ENCODE measurements around the gene MYRFL.

MYRFL gene

GRCh38 chr12:69875416-69875935, 50.4 kb downstream of the MYRFL start:
- no peaks in the 10 kb centered on the region for H3K4me1 ChIP-seq (ENCODE audit: control insufficient read depth in 2 of 2, insufficient read depth in 1 of 2, low read depth in 1 of 2, low read length in 2 of 2)
- no CpG with 5 or more reads among the region's 11 CpGs for WGBS, 2 donors (ENCODE audit: extremely low coverage in 2 of 2, insufficient read length in 2 of 2, insufficient replicate concordance in 1 of 2)
- H2AFZ ChIP-seq (ENCODE audit: low read length), result no peak overlapping the region
- no peak overlapping the region for H2AK5ac ChIP-seq (ENCODE audit: low read depth, low read length)
- no peak overlapping the region for H3K4me3 ChIP-seq (ENCODE audit: low read length in 2 of 2)
- no peak overlapping the region for H3K9ac ChIP-seq (ENCODE audit: low read depth, low read length, poor library complexity)
- no peak overlapping the region for H3K4ac ChIP-seq (ENCODE audit: low read length)
- no peak overlapping the region for H3K4me2 ChIP-seq (ENCODE audit: insufficient read depth, low read length, poor library complexity, severe bottlenecking)
- no peak overlapping the region for H3K27ac ChIP-seq (replicated peaks; ENCODE audit: low read length)
- H2BK5ac ChIP-seq (ENCODE audit: low read length), result no peak overlapping the region
- no peaks in the 10 kb centered on the region for H3K36me3 ChIP-seq (replicated peaks in 1 of 2; ENCODE audit: control insufficient read depth in 2 of 2, insufficient read depth in 2 of 2, low read length in 2 of 2)
- no peaks in the 10 kb centered on the region for H3K27me3 ChIP-seq (ENCODE audit: control insufficient read depth in 3 of 3, insufficient read depth in 3 of 3, low read depth in 1 of 3, low read length in 3 of 3)
- no peak overlapping the region for H2BK12ac ChIP-seq (ENCODE audit: low read length)
- no peak overlapping the region for H4K91ac ChIP-seq (ENCODE audit: low read depth, low read length, poor library complexity)
- H2BK120ac ChIP-seq (ENCODE audit: low read depth, low read length), result no peak overlapping the region
- H3K23ac ChIP-seq (ENCODE audit: low read depth, low read length, poor library complexity), result no peak overlapping the region
- H3K14ac ChIP-seq (ENCODE audit: low read length), result no peak overlapping the region
- no peaks in the 10 kb centered on the region for H3K79me1 ChIP-seq (ENCODE audit: low read depth, low read length)
- H3K9me3 ChIP-seq (replicated peaks in 1 of 2; ENCODE audit: control insufficient read depth in 2 of 2, insufficient read depth in 1 of 2, low read depth in 1 of 2, low read length in 2 of 2), result no peaks in the 10 kb centered on the region
- DNase-seq (ENCODE audit: low spot score), result no peak
- no peak overlapping the region for H4K8ac ChIP-seq (ENCODE audit: low read depth, low read length)
- no peak overlapping the region for H3K18ac ChIP-seq (ENCODE audit: low read length)
- H2BK15ac ChIP-seq (ENCODE audit: low read length), result no peak overlapping the region

DNA sequence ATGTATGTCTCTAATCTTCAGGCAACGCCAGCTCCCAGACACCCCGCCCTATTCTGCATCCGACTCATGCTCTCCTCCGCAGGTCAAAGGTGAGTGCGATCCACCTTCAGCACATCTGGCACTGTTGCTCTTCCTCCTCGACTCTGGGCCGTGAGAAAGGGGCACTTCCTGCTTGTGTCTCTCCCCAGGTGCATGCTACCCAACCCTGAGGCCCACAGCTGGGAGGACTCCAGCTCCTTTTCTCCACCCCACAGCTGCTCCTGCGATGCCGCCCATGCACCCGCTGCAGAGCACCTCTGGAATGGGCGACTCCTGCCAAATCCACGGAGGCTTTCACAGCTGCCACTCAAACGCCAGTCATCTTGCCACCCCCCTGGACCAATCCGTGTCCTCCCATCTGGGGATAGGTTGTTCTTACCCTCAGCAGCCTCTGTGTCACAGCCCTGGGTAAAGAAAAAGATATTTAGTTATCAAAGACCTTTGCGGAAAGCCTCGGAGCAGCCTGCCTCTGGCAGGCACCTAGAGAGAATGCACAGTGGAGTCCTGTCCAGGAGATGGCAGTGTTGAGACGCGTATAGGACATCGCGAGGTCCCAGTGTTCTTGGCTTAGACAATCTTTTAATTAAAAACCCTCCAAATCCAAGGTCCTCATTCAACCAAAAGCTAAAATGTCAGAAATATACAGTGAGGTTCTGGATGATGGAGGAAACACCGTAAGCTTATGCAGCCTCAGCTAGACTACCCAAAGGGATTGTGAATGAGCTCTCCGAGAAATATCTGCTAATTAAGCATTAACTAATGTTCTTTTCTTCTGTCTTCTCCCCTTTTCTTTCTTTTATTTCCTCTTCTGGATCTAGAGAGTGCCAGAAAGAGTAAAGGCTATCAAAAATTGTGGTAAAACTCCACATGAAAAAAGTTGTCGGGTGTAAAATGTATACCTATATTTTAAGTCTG, 54.3 kb downstream of the MYRFL start:
- Histone ChIP-seq H2BK5ac (ENCODE audit: low read length) (no peak overlapping the region), H4K8ac (ENCODE audit: low read depth, low read length) (no peak overlapping the region), H3K23ac (ENCODE audit: low read depth, low read length, poor library complexity) (no peak overlapping the region), H2AK5ac (ENCODE audit: low read depth, low read length) (no peak overlapping the region), H3K79me1 (ENCODE audit: low read depth, low read length) (no peaks in the 10 kb centered on the region), H3K4ac (ENCODE audit: low read length) (no peak overlapping the region), H2AFZ (ENCODE audit: low read length) (peak overlapping the region; percentile 84), H3K4me2 (ENCODE audit: insufficient read depth, low read length, poor library complexity, severe bottlenecking) (no peak overlapping the region), H2BK12ac (ENCODE audit: low read length) (no peak overlapping the region), H3K27me3 (ENCODE audit: control insufficient read depth in 3 of 3, insufficient read depth in 3 of 3, low read depth in 1 of 3, low read length in 3 of 3) (no peaks in the 10 kb centered on the region), H3K36me3 (replicated peaks in 1 of 2; ENCODE audit: control insufficient read depth in 2 of 2, insufficient read depth in 2 of 2, low read length in 2 of 2) (no peaks in the 10 kb centered on the region), H3K9ac (ENCODE audit: low read depth, low read length, poor library complexity) (no peak overlapping the region), H3K18ac (ENCODE audit: low read length) (peak overlapping the region; percentile 48), H3K14ac (ENCODE audit: low read length) (no peak overlapping the region), H2BK15ac (ENCODE audit: low read length) (no peak overlapping the region), H2BK120ac (ENCODE audit: low read depth, low read length) (no peak overlapping the region), H3K9me3 (replicated peaks in 1 of 2; ENCODE audit: control insufficient read depth in 2 of 2, insufficient read depth in 1 of 2, low read depth in 1 of 2, low read length in 2 of 2) (no peaks in the 10 kb centered on the region), H3K27ac (replicated peaks; ENCODE audit: low read length) (no peak overlapping the region), H3K4me1 (ENCODE audit: control insufficient read depth in 2 of 2, insufficient read depth in 1 of 2, low read depth in 1 of 2, low read length in 2 of 2) (peaks cover 0 to 3% of the 10 kb centered on the region in 2 donors), H3K4me3 (ENCODE audit: low read length in 2 of 2) (no peak overlapping the region), H4K91ac (ENCODE audit: low read depth, low read length, poor library complexity) (no peak overlapping the region)
- peak; percentile 72 for DNase-seq (ENCODE audit: low spot score)
- no CpG with 5 or more reads among the region's 23 CpGs for WGBS, 2 donors (ENCODE audit: extremely low coverage in 2 of 2, insufficient read length in 2 of 2, insufficient replicate concordance in 1 of 2)

DNA sequence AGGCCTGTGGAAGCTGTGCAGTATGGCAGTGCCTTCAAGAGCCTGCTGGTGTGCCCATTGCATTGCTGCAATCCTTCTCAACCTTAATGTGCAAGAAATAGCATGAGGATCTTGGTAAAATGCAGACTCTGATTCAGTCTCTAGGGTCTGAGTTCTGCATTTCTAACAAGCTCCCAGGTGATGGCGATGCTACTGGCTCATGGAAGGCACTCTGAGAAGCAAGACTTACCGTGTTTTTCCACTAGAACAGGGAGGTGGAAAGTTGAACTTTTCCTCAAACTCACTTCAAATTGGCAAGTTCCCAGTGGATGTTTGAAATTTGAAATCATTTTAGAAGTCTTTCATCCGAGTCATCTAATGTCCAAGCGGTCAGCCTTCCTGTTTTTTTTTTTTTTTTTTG, 55.5 kb downstream of the MYRFL start:
- Histone ChIP-seq H3K9ac (ENCODE audit: low read depth, low read length, poor library complexity) (no peak overlapping the region), H2BK5ac (ENCODE audit: low read length) (no peak overlapping the region), H2BK120ac (ENCODE audit: low read depth, low read length) (no peak overlapping the region), H3K4me1 (ENCODE audit: control insufficient read depth in 2 of 2, insufficient read depth in 1 of 2, low read depth in 1 of 2, low read length in 2 of 2) (peaks cover 0 to 4% of the 10 kb centered on the region in 2 donors), H2AK5ac (ENCODE audit: low read depth, low read length) (no peak overlapping the region), H3K9me3 (replicated peaks in 1 of 2; ENCODE audit: control insufficient read depth in 2 of 2, insufficient read depth in 1 of 2, low read depth in 1 of 2, low read length in 2 of 2) (no peaks in the 10 kb centered on the region), H4K8ac (ENCODE audit: low read depth, low read length) (no peak overlapping the region), H3K14ac (ENCODE audit: low read length) (no peak overlapping the region), H3K27ac (replicated peaks; ENCODE audit: low read length) (no peak overlapping the region), H3K4ac (ENCODE audit: low read length) (no peak overlapping the region), H3K36me3 (replicated peaks in 1 of 2; ENCODE audit: control insufficient read depth in 2 of 2, insufficient read depth in 2 of 2, low read length in 2 of 2) (no peaks in the 10 kb centered on the region), H3K23ac (ENCODE audit: low read depth, low read length, poor library complexity) (no peak overlapping the region), H3K4me2 (ENCODE audit: insufficient read depth, low read length, poor library complexity, severe bottlenecking) (no peak overlapping the region), H4K91ac (ENCODE audit: low read depth, low read length, poor library complexity) (no peak overlapping the region), H2BK12ac (ENCODE audit: low read length) (no peak overlapping the region), H2BK15ac (ENCODE audit: low read length) (no peak overlapping the region), H3K18ac (ENCODE audit: low read length) (no peak overlapping the region), H2AFZ (ENCODE audit: low read length) (no peak overlapping the region), H3K4me3 (ENCODE audit: low read length in 2 of 2) (no peak overlapping the region), H3K27me3 (ENCODE audit: control insufficient read depth in 3 of 3, insufficient read depth in 3 of 3, low read depth in 1 of 3, low read length in 3 of 3) (no peaks in the 10 kb centered on the region), H3K79me1 (ENCODE audit: low read depth, low read length) (no peaks in the 10 kb centered on the region)
- no peak for DNase-seq (ENCODE audit: low spot score)
- no CpG with 5 or more reads among the region's 4 CpGs for WGBS, 2 donors (ENCODE audit: extremely low coverage in 2 of 2, insufficient read length in 2 of 2, insufficient replicate concordance in 1 of 2)

- Histone ChIP-seq H3K79me1 (ENCODE audit: low read depth, low read length) (no peaks in the 10 kb centered on the region), H4K8ac (ENCODE audit: low read depth, low read length) (no peak overlapping the region), H3K9me3 (replicated peaks in 1 of 2; ENCODE audit: control insufficient read depth in 2 of 2, insufficient read depth in 1 of 2, low read depth in 1 of 2, low read length in 2 of 2) (no peaks in the 10 kb centered on the region), H3K14ac (ENCODE audit: low read length) (no peak overlapping the region), H2AK5ac (ENCODE audit: low read depth, low read length) (no peak overlapping the region), H4K91ac (ENCODE audit: low read depth, low read length, poor library complexity) (no peak overlapping the region), H3K9ac (ENCODE audit: low read depth, low read length, poor library complexity) (no peak overlapping the region), H3K23ac (ENCODE audit: low read depth, low read length, poor library complexity) (no peak overlapping the region), H3K4ac (ENCODE audit: low read length) (no peak overlapping the region), H3K18ac (ENCODE audit: low read length) (no peak overlapping the region), H3K4me2 (ENCODE audit: insufficient read depth, low read length, poor library complexity, severe bottlenecking) (no peak overlapping the region), H2BK12ac (ENCODE audit: low read length) (no peak overlapping the region), H3K27ac (replicated peaks; ENCODE audit: low read length) (no peak overlapping the region), H3K4me1 (ENCODE audit: control insufficient read depth in 2 of 2, insufficient read depth in 1 of 2, low read depth in 1 of 2, low read length in 2 of 2) (peaks cover 0 to 4% of the 10 kb centered on the region in 2 donors), H3K27me3 (ENCODE audit: control insufficient read depth in 3 of 3, insufficient read depth in 3 of 3, low read depth in 1 of 3, low read length in 3 of 3) (no peaks in the 10 kb centered on the region), H3K4me3 (ENCODE audit: low read length in 2 of 2) (no peak overlapping the region), H2AFZ (ENCODE audit: low read length) (no peak overlapping the region), H2BK120ac (ENCODE audit: low read depth, low read length) (no peak overlapping the region), H2BK5ac (ENCODE audit: low read length) (no peak overlapping the region), H2BK15ac (ENCODE audit: low read length) (no peak overlapping the region), H3K36me3 (replicated peaks in 1 of 2; ENCODE audit: control insufficient read depth in 2 of 2, insufficient read depth in 2 of 2, low read length in 2 of 2) (no peaks in the 10 kb centered on the region)
- no peak for DNase-seq (ENCODE audit: low spot score)
- no CpG with 5 or more reads among the region's 3 CpGs for WGBS, 2 donors (ENCODE audit: extremely low coverage in 2 of 2, insufficient read length in 2 of 2, insufficient replicate concordance in 1 of 2)
Observed at GRCh38 chr12:69881771-69882170, 56.7 kb downstream of the MYRFL start.
